Adipocyte (in vitro differentiated cells): ENCODE results near the gene UBA3.

Source experiments
- DNase-seq: peaks from one replicate; pipeline ENCODE4 v3.0.0-alpha.2; 2015; ENCODE audit warnings: low read depth
- H3K27me3 ChIP-seq: replicated peaks from 2 replicates; pipeline ENCODE4 v1.7.0; 2013; ENCODE audit warnings: mild to moderate bottlenecking, low read length, moderate library complexity; ENCODE audit not compliant: control insufficient read depth, insufficient read depth
- H3K36me3 ChIP-seq: 2 replicates; pipeline ENCODE4 v1.7.0; 2013; ENCODE audit warnings: low read length, mild to moderate bottlenecking, moderate library complexity; ENCODE audit not compliant: control insufficient read depth, insufficient read depth, severe bottlenecking
- H3K4me1 ChIP-seq: 2 replicates; pipeline ENCODE4 v1.7.0; 2013; ENCODE audit warnings: mild to moderate bottlenecking, low read length, moderate library complexity; ENCODE audit not compliant: control insufficient read depth, insufficient read depth
- H3K4me3 ChIP-seq: 2 replicates; pipeline ENCODE4 v1.7.0; 2013; ENCODE audit warnings: mild to moderate bottlenecking, low read length, moderate library complexity
- H3K9ac ChIP-seq: 2 replicates; pipeline ENCODE4 v1.7.0; 2013; ENCODE audit warnings: mild to moderate bottlenecking, low read length, moderate library complexity
- H3K9me3 ChIP-seq: 2 replicates; pipeline ENCODE4 v1.7.0; 2013; ENCODE audit warnings: mild to moderate bottlenecking, low read length, moderate library complexity; ENCODE audit not compliant: control insufficient read depth

UBA3 gene

DNA sequence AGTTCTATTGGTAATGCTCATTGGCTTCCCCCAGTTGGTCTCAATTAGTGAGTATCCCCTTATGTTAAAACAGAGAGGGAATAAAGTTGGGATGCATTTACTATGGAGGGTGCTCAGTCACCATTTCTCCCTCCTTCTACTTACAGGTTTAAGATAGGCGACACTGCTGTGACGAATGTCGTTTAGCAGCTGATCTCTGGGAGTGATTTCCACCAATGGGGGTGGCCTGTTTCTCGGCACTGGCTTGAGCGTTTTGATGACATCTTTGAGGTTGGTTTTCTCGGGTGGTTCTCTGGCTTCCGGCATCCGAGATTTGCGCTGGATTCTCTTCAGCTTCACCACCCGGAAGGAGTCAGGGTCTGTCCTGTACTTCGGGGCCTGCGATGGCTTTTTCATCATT is 38.4 kb upstream of the UBA3 start:
- Histone ChIP-seq H3K4me3 (no peak overlapping the region), H3K9ac (no peak overlapping the region), H3K36me3 (no peaks in the 10 kb centered on the region), H3K27me3 (no peaks in the 10 kb centered on the region), H3K9me3 (no peaks in the 10 kb centered on the region), H3K4me1 (peaks cover 24% of the 10 kb centered on the region)
- DNase-seq: no peak

DNA sequence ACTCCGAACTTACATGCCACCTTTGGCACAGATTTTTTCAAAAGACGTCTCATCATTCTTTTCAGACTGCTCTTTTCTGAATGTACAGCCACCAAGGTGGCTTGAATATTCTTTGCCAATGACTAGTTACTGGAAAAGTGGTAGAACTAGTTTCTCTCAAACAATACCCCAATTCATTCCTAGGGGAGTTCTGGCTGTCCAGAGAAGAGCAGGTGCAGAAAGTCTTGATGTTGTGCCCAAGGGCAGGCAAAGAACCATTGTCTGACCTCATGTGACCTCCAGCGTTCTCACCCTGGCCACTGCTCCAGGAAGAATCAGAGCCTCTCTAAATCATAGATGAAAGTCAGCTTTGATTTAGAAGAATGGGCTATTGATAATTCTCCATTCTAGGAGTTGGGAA is 36.7 kb upstream of the UBA3 start:
- Histone ChIP-seq H3K4me1 (peaks cover 30% of the 10 kb centered on the region), H3K9me3 (no peaks in the 10 kb centered on the region), H3K36me3 (no peaks in the 10 kb centered on the region), H3K9ac (no peak overlapping the region), H3K27me3 (no peaks in the 10 kb centered on the region), H3K4me3 (no peak overlapping the region)
- DNase-seq: no peak

DNA sequence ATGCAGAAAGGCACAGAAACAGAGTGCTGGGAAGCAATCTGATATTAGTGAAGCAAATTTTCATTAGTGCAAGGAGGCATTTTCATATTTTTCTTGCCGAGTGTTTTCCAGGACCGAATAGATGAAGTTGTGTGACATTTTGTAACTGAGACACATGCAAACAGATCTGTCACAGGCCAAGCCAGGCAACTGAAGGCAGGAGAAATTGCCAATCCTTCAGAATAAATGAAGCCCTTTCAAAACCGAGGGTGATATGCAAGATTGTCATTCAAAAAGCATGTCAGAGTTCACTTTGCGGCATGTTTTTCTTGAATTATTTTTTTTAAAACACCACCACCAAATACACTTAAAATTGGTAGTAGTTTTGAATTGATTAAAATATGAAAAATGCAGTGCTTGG is 36.0 kb upstream of the UBA3 start:
- no peak for DNase-seq
- Histone ChIP-seq H3K9ac (no peak overlapping the region), H3K27me3 (no peaks in the 10 kb centered on the region), H3K9me3 (no peaks in the 10 kb centered on the region), H3K4me3 (no peak overlapping the region), H3K4me1 (peaks cover 30% of the 10 kb centered on the region), H3K36me3 (no peaks in the 10 kb centered on the region)

DNA sequence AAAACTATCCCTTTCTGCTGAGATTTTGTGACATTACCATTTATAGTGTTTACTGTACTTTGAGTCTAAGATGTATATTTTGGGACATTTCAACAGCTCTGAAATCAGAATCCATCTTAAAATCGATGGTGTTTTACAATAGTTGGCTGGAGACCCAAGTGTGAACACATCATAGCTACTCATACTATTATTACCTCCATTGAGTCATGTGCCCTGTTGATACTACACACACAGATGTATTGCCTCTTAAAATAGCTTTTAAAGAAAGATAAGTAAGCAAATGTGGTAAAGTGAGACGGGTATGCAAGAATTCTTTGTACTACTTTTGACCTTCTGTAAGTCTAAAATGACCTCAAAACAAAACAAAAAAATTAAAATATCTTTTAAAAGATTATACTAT is 35.6 kb upstream of the UBA3 start:
- H3K4me1 ChIP-seq: peaks cover 30% of the 10 kb centered on the region
- no peaks in the 10 kb centered on the region for H3K27me3 ChIP-seq
- no peak overlapping the region for H3K9ac ChIP-seq
- no peaks in the 10 kb centered on the region for H3K36me3 ChIP-seq
- no peak for DNase-seq
- H3K9me3 ChIP-seq: no peaks in the 10 kb centered on the region
- no peak overlapping the region for H3K4me3 ChIP-seq

DNA sequence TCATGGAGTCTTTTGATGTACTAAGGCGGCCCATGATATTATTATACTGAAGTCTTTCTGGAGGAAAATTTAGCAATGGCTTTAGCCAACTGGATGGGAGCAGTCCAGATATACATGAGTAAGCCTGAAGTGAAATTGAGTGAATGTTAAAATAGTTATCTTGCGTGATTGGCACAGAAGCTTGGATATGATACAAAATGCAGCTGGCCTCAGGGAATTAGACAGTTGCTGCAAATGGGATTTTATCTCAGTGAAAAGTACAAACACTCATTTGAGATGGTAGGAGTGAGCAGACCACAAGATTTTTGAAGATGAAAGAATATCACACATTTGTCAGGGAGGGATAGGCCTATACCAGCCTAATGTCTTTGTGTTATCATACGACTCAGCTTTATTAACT is 33.4 kb upstream of the UBA3 start:
- H3K9ac ChIP-seq: no peak overlapping the region
- no peak overlapping the region for H3K4me3 ChIP-seq
- peaks cover 30% of the 10 kb centered on the region for H3K4me1 ChIP-seq
- no peaks in the 10 kb centered on the region for H3K27me3 ChIP-seq
- no peaks in the 10 kb centered on the region for H3K36me3 ChIP-seq
- no peak for DNase-seq
- H3K9me3 ChIP-seq: no peaks in the 10 kb centered on the region

DNA sequence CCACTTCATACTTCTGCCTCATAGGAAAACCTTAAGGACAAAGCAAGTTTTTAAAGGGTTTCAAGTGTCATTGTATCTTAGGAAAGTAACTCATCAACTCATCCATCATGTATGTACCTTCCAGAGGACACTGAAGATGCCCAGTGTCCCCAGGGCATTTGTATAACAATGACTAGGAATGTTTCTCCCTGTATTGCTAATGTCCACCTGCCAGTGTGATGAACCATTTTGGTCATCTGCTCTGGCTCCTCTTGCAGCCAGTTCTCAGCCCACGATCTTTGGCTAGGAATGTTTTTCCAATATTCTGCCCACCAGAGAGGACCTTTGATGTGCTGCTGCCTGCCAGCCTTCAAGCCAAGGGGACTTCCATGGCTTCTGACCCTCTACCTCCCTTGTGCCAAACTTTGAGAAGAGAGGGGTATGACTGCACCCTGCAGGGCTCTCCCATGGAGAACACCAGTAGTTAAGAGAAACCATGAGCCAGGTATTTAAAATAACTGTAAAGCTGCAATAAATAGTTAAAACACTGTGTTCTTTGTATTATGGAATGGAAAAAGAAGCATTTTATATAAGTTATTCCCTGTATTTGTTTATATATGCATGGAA is 30.9 kb upstream of the UBA3 start:
- Histone ChIP-seq H3K4me1 (peaks cover 28% of the 10 kb centered on the region), H3K9ac (no peak overlapping the region), H3K27me3 (no peaks in the 10 kb centered on the region)

DNA sequence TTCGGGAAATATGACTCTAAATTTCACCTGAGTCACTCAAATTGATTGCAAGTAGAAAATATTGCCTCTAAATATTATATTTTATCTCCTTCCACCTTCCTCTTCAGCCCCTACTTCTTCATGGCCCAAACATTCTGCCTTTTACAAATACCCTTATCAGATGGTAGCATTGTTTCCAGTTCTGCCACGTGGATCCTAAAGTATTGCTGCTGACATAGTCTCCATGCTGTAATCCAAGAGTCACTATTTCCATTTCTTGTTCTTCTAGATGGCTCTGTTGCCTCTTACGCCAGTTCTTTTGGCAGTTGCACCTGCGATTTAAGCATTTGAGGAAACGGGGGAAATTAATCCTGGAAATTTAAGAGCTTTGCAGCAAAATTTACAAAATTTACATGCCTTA is 28.6 kb upstream of the UBA3 start:
- Histone ChIP-seq H3K36me3 (peaks cover 26% of the 10 kb centered on the region), H3K9me3 (no peaks in the 10 kb centered on the region), H3K9ac (no peak overlapping the region), H3K4me1 (peaks cover 35% of the 10 kb centered on the region), H3K27me3 (no peaks in the 10 kb centered on the region), H3K4me3 (no peak overlapping the region)
- no peak for DNase-seq

More for the DNA sequence above, 30.9 kb upstream of the UBA3 start:
- DNase-seq: no peak
- Histone ChIP-seq H3K36me3 (peaks cover 4% of the 10 kb centered on the region), H3K4me3 (no peak overlapping the region), H3K9me3 (no peaks in the 10 kb centered on the region)

DNA sequence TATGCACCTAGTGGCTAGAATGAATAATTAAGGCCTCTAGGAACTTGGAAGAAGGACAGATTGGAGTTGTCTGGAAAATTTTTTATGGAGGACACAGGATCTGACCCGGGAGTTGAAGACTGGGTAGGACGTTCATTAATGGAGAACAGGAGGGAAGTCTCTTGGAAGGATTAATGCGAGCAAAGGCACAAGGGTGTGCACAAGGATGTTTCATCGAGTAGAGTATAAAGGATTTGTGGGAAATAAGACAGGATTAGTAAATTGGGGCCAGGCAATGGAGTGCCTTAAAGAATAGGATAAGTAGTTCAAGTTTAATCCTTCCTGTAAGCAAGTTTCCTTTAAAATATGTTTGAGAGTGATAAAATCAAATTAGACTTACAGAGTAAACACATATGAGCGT is 27.7 kb upstream of the UBA3 start:
- H3K27me3 ChIP-seq: no peaks in the 10 kb centered on the region
- H3K36me3 ChIP-seq: peaks cover 36% of the 10 kb centered on the region
- no peak for DNase-seq

DNA sequence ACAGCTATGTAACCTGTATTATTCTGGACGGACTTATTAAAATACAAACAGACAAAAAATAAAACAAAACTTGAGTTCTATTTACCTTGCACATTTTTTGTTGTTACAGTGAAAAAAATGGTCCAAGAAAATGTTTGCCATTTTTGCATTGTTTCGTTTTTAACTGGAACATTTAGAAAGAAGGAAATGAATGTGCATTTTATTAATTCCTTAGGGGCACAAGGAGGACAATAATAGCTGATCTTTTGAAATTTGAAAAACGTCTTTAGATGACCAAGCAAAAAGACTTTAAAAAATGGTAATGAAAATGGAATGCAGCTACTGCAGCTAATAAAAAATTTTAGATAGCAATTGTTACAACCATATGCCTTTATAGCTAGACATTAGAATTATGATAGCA is 25.2 kb upstream of the UBA3 start:
- Histone ChIP-seq H3K9me3 (no peaks in the 10 kb centered on the region), H3K4me3 (peak overlapping the region; percentile 58), H3K9ac (peak overlapping the region; percentile 74), H3K36me3 (peaks cover 59% of the 10 kb centered on the region), H3K4me1 (peaks cover 29% of the 10 kb centered on the region), H3K27me3 (no peaks in the 10 kb centered on the region)
- no peak for DNase-seq

More for the DNA sequence above, 27.7 kb upstream of the UBA3 start:
- H3K9me3 ChIP-seq: no peaks in the 10 kb centered on the region
- no peak overlapping the region for H3K4me3 ChIP-seq
- no peak overlapping the region for H3K9ac ChIP-seq
- peaks cover 27% of the 10 kb centered on the region for H3K4me1 ChIP-seq

DNA sequence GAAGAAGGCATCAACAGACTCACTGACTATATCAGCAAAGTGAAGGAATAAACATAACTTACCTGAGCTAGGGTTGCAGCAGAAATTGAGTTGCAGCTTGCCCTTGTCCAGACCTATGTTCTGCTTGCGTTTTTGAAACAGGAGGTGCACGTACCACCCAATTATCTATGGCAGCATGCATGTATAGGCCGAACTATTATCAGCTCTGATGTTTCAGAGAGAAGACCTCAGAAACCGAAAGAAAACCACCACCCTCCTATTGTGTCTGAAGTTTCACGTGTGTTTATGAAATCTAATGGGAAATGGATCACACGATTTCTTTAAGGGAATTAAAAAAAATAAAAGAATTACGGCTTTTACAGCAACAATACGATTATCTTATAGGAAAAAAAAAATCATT is 24.4 kb upstream of the UBA3 start:
- peaks cover 66% of the 10 kb centered on the region for H3K36me3 ChIP-seq
- no peaks in the 10 kb centered on the region for H3K27me3 ChIP-seq
- peaks cover 29% of the 10 kb centered on the region for H3K4me1 ChIP-seq
- H3K9ac ChIP-seq: peak overlapping the region; percentile 58
- no peak for DNase-seq
- no peak overlapping the region for H3K4me3 ChIP-seq
- H3K9me3 ChIP-seq: no peaks in the 10 kb centered on the region

DNA sequence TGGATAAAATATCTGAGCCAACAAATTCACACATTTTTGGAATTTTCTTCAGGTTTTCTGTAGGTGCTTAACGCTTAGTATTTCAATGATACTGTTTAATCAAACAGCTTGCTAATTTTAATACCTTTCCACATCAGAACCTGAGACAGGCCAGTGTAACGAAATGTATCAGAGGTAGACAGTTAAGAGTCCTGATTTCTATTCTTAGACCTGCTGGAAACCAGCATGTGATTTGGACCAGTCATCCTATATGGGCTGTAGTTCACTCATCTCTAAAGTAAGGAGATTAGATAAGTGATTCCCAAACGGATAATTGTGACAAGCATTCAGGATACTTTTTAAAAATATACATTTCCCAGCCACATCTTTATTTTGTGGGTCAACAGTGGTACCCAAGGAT is 23.0 kb upstream of the UBA3 start:
- no peak overlapping the region for H3K4me3 ChIP-seq
- no peak for DNase-seq
- H3K36me3 ChIP-seq: peaks cover 74% of the 10 kb centered on the region
- no peaks in the 10 kb centered on the region for H3K27me3 ChIP-seq
- H3K9ac ChIP-seq: no peak overlapping the region
- H3K9me3 ChIP-seq: no peaks in the 10 kb centered on the region
- H3K4me1 ChIP-seq: peaks cover 29% of the 10 kb centered on the region

DNA sequence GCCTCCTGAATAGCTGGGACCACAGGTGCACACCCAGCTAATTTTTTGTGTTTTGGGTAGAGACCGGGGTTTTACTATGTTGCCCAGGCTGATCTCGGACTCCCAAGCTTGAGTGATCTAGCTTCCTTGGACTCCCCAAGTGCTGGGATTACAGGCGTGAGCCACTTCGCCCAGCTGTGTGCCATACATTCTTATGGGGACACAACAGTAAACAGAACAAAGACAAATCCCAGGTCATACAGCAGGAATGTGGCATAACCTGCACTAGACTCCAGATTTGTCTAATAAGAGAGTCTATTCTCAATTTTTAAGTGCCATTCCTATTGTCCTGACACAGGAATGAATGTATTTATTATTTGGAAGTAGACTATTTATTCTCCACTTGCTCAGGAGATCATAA is 22.2 kb upstream of the UBA3 start:
- H3K9me3 ChIP-seq: no peaks in the 10 kb centered on the region
- no peak overlapping the region for H3K9ac ChIP-seq
- peaks cover 29% of the 10 kb centered on the region for H3K4me1 ChIP-seq
- no peak for DNase-seq
- no peaks in the 10 kb centered on the region for H3K27me3 ChIP-seq
- H3K4me3 ChIP-seq: no peak overlapping the region
- H3K36me3 ChIP-seq: peaks cover 78% of the 10 kb centered on the region
